ENCODE measurements around the gene HTR4.
"Not testable (repeated sequence)": the region's sequence is repeated elsewhere in the genome, so short reads cannot be mapped to it uniquely, and the experiment has no call there.

Gene HTR4

GRCh38 chr5:148474025-148474511, 180.3 kb downstream of the HTR4 start:
- no peak for DNase-seq (ENCODE audit: low read depth)

DNA sequence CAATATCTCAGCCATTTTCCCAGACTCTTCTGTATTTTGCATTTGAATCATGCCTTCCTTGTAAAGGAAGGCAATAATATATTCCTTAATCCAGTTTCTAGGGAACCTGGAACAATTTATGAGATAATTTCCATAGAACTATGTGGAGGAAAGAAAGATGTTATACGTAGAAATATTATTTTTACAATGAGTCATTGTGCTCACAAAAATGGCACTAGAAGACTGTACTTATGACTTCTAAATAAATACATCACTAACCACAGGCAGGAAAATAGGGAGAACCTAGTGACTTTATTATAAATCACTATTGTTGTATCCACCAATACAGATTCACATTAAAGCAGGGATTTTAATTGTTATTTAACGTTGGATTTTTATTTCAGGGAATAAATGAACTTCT, 182.9 kb downstream of the HTR4 start:
- no peak for DNase-seq (ENCODE audit: low read depth)

DNA sequence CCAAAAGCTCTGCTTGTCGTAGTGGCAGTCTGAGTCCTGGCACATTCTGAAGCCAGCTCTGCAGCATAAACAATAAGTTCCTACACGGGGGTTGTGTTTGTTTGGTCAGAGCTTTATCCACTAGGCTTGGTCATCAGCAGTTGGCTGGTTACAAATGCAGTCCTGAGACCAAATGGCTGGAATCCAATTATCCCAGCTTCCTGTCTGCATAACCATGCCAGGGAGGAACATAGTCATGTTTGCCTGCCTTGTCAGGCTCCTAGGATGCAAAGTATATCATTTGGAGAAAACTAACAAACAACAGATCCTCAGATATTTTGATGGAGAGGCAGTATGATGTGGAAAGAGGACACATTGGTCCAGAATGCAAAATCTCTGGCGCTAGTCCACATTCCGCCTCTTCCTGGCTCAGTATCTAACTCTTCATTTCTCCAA, 184.8 kb downstream of the HTR4 start:
- no peak for DNase-seq (ENCODE audit: low read depth)

- DNase-seq (ENCODE audit: low read depth) = not testable (repeated sequence)
These were observed 185.6 kb downstream of the HTR4 start for GRCh38 chr5:148468746-148469145.

- no peak for DNase-seq (ENCODE audit: low read depth)
These were observed 186.4 kb downstream of the HTR4 start for GRCh38 chr5:148467958-148468357.

DNA sequence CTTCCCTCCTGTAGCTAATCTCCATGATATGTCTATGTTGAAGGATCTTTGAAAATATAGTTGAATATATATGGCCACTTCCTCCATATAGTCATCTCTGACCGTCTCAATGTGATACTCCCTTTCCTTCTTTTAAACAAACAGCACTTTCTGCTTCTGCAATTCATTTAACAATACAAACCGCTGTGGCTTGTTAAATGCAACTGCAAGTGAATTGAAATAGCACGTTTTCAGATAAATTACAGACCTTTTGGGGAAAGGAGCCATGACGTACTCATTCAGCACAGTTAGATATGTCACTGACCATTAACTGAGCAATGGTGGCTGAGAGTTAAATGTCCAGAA, 188.1 kb downstream of the HTR4 start:
- DNase-seq (ENCODE audit: low read depth) = no peak

GRCh38 chr5:148465381-148466235, 188.7 kb downstream of the HTR4 start:
- no peak for DNase-seq (ENCODE audit: low read depth)

DNA sequence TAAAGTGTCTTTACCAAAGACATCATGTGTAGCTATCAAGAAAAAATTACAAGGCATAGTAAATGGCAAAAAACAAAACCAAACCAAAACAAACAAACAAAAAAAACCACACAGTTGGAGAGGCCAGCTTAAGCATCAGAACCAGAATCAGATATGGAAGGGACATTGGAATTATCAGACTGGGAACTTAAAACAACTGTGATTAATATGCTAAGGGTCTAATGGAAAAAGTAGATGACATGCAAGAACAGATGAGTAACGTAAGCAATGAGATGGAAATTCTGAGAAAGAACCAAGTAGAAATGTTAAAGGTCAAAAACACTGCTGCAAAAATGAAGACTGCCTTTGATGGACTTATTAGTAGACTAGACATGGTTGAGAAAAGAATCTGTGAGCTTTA, 194.7 kb downstream of the HTR4 start:
- no peak for DNase-seq (ENCODE audit: low read depth)

- no peak for DNase-seq (ENCODE audit: low read depth)
These were observed 196.1 kb downstream of the HTR4 start for GRCh38 chr5:148458036-148458888.

GRCh38 chr5:148457183-148457620, 197.1 kb downstream of the HTR4 start:
- DNase-seq (ENCODE audit: low read depth) = no peak

DNA sequence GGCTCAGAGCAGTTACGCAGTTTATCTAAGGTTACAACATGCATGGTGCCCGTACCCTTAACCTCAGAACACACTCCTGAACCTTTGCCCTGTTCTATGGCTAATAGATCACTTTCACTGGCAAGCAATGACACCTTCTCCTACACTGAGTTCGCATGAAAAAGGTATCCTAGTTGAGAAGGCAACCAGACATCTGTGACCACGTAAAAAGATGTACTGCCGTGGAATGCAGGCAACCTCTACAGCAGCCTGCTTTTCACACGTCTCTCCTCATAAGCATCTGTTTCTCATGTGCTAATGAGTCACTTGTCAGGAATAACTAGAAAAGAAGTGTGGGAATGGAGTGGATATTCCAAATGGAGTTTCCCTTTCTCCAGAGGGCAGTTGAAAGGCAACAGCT, 199.1 kb downstream of the HTR4 start:
- DNase-seq (ENCODE audit: low read depth) = no peak

DNA sequence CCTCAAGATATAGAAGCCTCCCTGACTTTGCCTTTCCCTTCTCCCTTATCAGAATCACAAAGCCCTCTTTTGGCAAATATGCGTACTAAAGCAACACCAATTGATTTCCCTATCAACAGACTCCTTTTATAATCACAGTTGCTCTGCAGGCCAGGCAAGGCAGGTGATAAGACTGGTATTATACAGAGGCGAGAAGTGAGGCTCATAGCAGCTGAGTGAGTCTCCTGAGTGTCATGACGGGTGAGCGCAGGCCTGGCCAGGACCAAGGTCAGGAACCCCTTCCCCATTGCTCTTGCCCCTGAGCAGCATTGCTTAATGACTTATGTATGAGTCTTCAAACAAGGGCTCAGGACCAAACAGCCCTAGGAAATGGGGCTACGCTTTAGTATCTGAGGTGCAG, 199.8 kb downstream of the HTR4 start:
- no peak for DNase-seq (ENCODE audit: low read depth)

GRCh38 chr5:148452499-148453193, 201.7 kb downstream of the HTR4 start:
- no peak for DNase-seq (ENCODE audit: low read depth)

- DNase-seq (ENCODE audit: low read depth) = no peak
These were observed 207.7 kb downstream of the HTR4 start for GRCh38 chr5:148446611-148447010.

DNA sequence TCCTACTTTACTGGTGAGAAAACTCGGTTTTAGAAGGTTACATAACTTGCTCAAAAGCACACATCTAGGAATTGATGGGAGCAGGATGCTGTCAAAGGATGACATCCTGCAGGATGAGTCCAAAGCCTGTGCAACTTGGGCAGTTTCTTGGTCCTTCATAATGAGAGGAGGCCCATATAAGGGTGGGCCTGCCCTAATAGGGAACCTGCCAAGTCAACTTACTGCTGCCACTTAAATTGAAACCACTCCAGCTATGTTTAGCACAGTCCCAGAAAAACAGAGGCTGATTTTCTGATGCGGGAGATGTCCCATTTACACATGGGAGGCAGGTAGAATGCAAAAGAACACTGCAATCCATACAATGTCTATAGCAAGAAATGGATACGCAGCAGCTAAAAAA, 208.7 kb downstream of the HTR4 start:
- no peak for DNase-seq (ENCODE audit: low read depth)

- DNase-seq (ENCODE audit: low read depth) = peak; percentile 32
These were observed 210.3 kb downstream of the HTR4 start for GRCh38 chr5:148443998-148444397.

GRCh38 chr5:148443241-148443640, 211.1 kb downstream of the HTR4 start:
- DNase-seq (ENCODE audit: low read depth) = no peak

GRCh38 chr5:148438933-148439332, 215.4 kb downstream of the HTR4 start:
- DNase-seq (ENCODE audit: low read depth) = no peak

GRCh38 chr5:148437249-148437648, 217.1 kb downstream of the HTR4 start:
- DNase-seq (ENCODE audit: low read depth) = no peak

DNA sequence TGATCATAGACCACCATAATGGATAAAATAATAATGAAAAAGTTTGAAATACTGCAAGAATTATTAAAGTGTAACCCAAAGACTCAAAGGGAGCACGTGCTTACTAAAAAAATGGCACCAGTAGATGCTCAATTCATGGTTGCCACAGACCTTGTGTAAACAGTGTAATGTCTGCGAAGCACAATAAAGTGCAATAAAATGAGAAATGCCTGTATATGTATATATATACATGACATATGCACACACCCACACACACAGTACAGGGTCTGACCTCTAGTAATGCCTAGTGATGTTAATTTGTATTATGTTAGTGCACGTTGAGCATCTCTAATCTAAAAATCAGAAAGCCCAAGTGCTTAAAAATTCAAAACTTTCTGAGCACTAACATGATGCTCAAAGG, 218.3 kb downstream of the HTR4 start:
- DNase-seq (ENCODE audit: low read depth) = no peak

DNA sequence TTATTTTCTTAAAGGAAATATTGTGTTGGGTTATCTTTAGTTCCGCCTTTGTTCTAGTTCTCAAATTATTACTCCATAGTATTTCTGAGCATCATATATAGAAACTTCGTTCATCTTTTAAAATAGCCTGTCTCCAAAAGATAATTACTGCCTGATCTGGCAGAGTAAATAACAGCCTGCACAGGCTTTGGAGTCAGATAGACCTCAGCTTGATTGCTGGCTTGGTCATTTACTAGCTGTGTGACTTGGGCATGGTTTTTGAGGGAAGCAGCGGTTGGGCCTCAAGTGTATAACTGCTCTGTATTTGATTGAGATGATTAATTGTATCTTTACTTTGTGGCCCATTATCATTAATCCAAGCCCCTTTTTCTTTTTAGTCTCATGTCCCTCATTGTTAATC, 220.5 kb downstream of the HTR4 start:
- no peak for DNase-seq (ENCODE audit: low read depth)
